NCI-H345 treated with DMSO at 0.1 percent for 48 hours (cell line): Measurements from ENCODE around the gene FLT1.

ENCODE experiments used
- DNase-seq: peaks from one replicate; lab custom pipeline; 2025; ENCODE audit not compliant: unreplicated experiment; lab: John Stamatoyannopoulos, UW

The FLT1 gene

GRCh38 chr13:28387740-28388501 lies 107.0 kb downstream of the FLT1 start:
- no peak for DNase-seq

- no peak for DNase-seq
Observed at GRCh38 chr13:28385362-28385761, 109.6 kb downstream of the FLT1 start.

DNA sequence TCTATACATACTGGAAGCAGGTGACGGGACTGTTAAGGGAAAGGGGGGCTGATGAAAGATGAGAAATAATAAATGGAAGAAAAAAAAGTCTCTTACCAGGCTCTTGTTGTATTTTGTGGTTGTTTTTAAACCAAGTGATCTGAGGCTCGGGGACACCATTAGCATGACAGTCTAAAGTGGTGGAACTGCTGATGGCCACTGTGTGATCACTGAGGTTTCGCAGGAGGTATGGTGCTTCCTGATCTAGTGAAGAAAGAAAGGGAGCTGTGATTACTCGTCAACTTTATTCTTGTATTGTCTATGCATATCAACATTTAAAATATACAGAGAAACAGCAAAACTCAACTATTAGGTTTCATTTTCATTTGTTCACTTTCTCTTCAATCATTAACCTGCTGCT lies 110.1 kb downstream of the FLT1 start:
- no peak for DNase-seq

- DNase-seq, result no peak
Observed at GRCh38 chr13:28380319-28380718, 114.6 kb downstream of the FLT1 start.

GRCh38 chr13:28379371-28380083 lies 115.4 kb downstream of the FLT1 start:
- no peak for DNase-seq

- DNase-seq, result peak; percentile 0
Observed at GRCh38 chr13:28376604-28377003, 118.3 kb downstream of the FLT1 start.

- no peak for DNase-seq
Observed at GRCh38 chr13:28375250-28375930, 119.5 kb downstream of the FLT1 start.

DNA sequence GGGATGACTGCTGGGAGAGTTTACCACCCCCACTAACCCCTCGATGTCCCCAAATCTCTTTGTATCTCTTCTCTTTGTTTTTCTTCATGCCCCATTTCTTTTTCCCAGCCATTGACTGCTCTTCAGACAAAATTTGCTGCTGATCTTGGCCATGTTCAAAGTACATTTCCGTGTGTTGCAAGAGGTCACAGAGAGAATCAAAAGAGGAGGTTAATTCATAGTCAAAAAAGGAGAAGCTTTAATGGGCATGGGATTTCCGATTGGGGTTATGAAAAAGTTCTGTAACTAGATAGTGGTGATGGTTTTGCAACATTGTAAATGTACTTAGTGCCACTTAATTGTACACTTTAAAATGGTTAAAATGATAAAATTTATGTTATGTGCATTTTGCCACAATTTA lies 121.1 kb downstream of the FLT1 start:
- DNase-seq, result no peak

DNA sequence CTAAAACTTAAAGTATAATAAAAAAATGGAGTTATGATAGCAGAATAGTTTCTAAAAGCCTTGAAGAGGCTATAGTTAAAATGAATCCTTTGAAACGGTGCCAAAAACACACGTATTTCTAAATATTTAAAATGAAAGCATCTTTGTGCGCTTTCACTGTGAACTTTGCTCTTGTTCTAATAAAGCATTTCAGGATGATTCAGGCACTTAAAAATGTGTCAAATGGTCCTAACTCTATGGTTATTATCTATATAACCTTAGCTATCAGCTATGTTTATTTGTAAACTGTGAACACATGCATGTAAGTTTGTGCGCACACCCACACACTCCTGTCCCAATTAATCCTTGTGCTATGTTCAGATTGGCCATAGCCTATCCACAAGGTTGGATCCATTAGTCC lies 124.5 kb downstream of the FLT1 start:
- DNase-seq, result no peak

GRCh38 chr13:28358708-28359107 lies 136.2 kb downstream of the FLT1 start:
- no peak for DNase-seq

DNA sequence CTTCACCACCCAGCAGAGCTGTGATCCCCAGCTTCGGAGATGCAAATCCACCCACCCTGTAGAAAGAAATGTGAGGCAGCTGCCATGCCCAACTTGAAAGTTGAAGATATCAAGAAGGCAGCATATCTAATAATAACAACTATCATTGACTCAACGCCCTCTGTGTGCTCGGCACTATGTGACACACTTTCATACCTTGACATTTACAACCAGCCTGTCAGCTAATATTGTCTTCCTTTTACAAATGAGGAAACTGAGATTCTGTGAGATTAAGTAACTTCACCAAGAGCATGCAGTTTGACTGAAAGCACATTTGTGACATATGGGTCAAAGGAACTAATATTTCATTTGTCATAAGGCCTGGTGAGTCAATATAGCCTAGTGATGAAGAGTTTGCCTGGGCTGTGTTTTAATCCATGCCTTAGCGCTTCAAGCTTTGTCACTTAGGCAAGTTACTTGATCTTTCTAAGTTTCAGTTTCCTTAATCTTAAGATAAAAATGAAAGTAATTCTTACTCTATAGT lies 137.0 kb downstream of the FLT1 start:
- DNase-seq, result no peak

GRCh38 chr13:28357247-28357825 lies 137.6 kb downstream of the FLT1 start:
- DNase-seq, result no peak

GRCh38 chr13:28356561-28357021 lies 138.3 kb downstream of the FLT1 start:
- no peak for DNase-seq

- no peak for DNase-seq
Observed at GRCh38 chr13:28355822-28356371, 139.0 kb downstream of the FLT1 start.

GRCh38 chr13:28355046-28355821 lies 139.7 kb downstream of the FLT1 start:
- no peak for DNase-seq

- no peak for DNase-seq
Observed at GRCh38 chr13:28353679-28354078, 141.2 kb downstream of the FLT1 start.

- no peak for DNase-seq
Observed at GRCh38 chr13:28349907-28350654, 144.8 kb downstream of the FLT1 start.

GRCh38 chr13:28349371-28349770 lies 145.6 kb downstream of the FLT1 start:
- DNase-seq, result no peak
